Activated T-cell treated with anti-CD3 and anti-CD28 coated beads for 4 hours (primary cell): Measurements from ENCODE around the gene SCN3A.

Source experiments
- DNase-seq: peaks from one replicate; pipeline ENCODE4 v3.0.0-alpha.2; 2020

Gene SCN3A

GRCh38 chr2:165044505-165045303, 159.1 kb downstream of the SCN3A start:
- DNase-seq, result no peak
